Stomach (tissue), 9 donors: ENCODE data around the gene HSPB9. TPM values are rescaled to one million over a fixed set of nuclear protein-coding genes. Genes with fewer than 3 reads are reported as not detected.

Experiments used
- DNase-seq, 2 donors: peaks; one replicate each; pipeline versions ENCODE4 v3.0.0 to v3.0.0-alpha.2; 2013 to 2019
- H3K27ac ChIP-seq, 5 donors: fragments of 200-600 bp in 4 of 5; sonication (generic) in 4 of 5; one replicate each; pipeline ENCODE4 v1.5.1; 2013 to 2019; ENCODE audit warnings: mild to moderate bottlenecking in 1 of 5, moderate library complexity in 1 of 5
- H3K27me3 ChIP-seq, 3 donors: fragments of 200-600 bp; sonication (generic); one replicate each; pipeline ENCODE4 v1.5.1; 2017 to 2019; ENCODE audit warnings: mixed run types in 1 of 3
- H3K36me3 ChIP-seq, 4 donors: fragments of 200-600 bp; sonication (generic); 1 replicate in 3 of 4; 2 replicates in 1 of 4; pipeline ENCODE4 v1.5.1; 2016 to 2019
- H3K4me1 ChIP-seq, 4 donors: fragments of 200-600 bp; sonication (generic); one replicate each; pipeline ENCODE4 v1.5.1; 2016 to 2019
- H3K4me3 ChIP-seq, 4 donors: fragments of 200-600 bp; sonication (generic) in 3 of 4; one replicate each; pipeline ENCODE4 v1.5.1; 2016 to 2019; ENCODE audit warnings: mild to moderate bottlenecking in 1 of 4
- H3K9me3 ChIP-seq, 4 donors: fragments of 200-600 bp; sonication (generic); one replicate each; pipeline ENCODE4 v1.5.1; 2016 to 2019
- EP300 ChIP-seq: sonication (generic); formaldehyde crosslinking; IDR thresholded peaks from one replicate; pipeline ENCODE4 v1.6.1; 2017; ENCODE audit warnings: antibody characterized with exemption
- POLR2A ChIP-seq, 4 donors: fragments of 450-650 bp; IDR thresholded peaks; one replicate each; pipeline ENCODE4 v1.6.1; 2016; ENCODE audit warnings: antibody characterized with exemption in 4 of 4, control low read depth in 2 of 4, mild to moderate bottlenecking in 1 of 4, moderate library complexity in 1 of 4
- POLR2AphosphoS5 ChIP-seq, 3 donors: sonication (generic); formaldehyde crosslinking; IDR thresholded peaks; one replicate each; pipeline ENCODE4 v1.6.1; 2016; ENCODE audit warnings: antibody characterized with exemption in 3 of 3
- WGBS, 5 donors: extraction: QIAGEN DNeasy Blood & Tissue Kit in 3 of 5; methylation state at CpG; one replicate each; pipeline versions ENCODE4 v1.1.5 to v1.1.7; 2013 to 2018; 5-methylcytosine and 5-hydroxymethylcytosine counted together
- intact Hi-C: fragments of 100-400 bp; cut with DNase I; formaldehyde crosslinking; loops from one replicate; pipeline ENCODE4 v1.15.1; 2023; ENCODE audit warnings: low total_unique reads
- polyA plus RNA-seq, 3 donors: library from polyadenylated mRNA; stranded (reverse); fragments of 200-250 nt; gene quantifications; one replicate each; pipeline ENCODE4 v1.2.3, GENCODE V29; 2013
- total RNA-seq, 5 donors: library from RNA; depleted of rRNA; stranded (reverse); fragments of >200 nt; gene quantifications; one replicate each; pipeline versions ENCODE4 v1.1.0 to v1.2.3, GENCODE V29; 2014 to 2016
- TF ChIP-seq, protein P1 (sequence below), 7 experiments: fragments of 450-650 bp in 4 of 7; fragments of 200-600 bp in 3 of 7; sonication (generic) in 3 of 7; IDR thresholded peaks; one replicate each; pipeline ENCODE4 v1.5.1; 2016 to 2019; ENCODE audit warnings: antibody characterized with exemption in 7 of 7, control low read depth in 2 of 7, mild to moderate bottlenecking in 1 of 7
- donor health status: healthy with polysubstance abuse.
- donor health status: Bipolar disorder and iron deficiency.
- donor health status: healthy.

The HSPB9 gene
- total and polyA plus RNA-seq, 8 donors, result 0.25 to 0.61 (median 0.35) TPM; not detected in 5

DNA sequence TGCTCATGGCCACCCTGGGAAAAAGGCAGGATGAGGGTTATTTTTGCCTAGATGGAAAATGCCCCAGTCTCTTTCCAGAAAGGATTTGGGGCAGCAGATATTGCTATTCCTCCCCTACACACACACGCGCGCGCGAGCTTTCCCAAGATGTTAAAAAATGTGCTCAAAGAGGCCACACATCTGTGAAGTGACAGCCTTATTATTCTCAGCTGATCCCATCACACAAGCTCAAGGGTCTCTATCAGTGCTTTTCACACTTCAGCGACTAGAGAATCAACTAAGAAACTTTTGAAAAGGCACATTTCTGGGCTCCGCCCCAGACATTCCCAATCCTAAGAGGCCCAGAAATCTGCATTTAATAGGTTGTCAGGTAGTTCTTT is 37.9 kb downstream of the HSPB9 start:
- WGBS, 5 donors, result 86 to 96% (median 91%) methylated on average over 7 of the region's 7 CpGs
- intact Hi-C loops, result no loop called here
- Histone ChIP-seq H3K27me3 (no peaks in the 10 kb centered on the region), H3K36me3 (no peaks in the 10 kb centered on the region), H3K27ac (no peak overlapping the region), H3K4me3 (no peak overlapping the region), H3K4me1 (peaks cover under 1 to 5% (median 4%) of the 10 kb centered on the region in 4 donors), H3K9me3 (no peaks in the 10 kb centered on the region)
- DNase-seq, result no peak
- TF ChIP-seq POLR2AphosphoS5 (IDR thresholded peaks at IDR 0.05), result no peak
- TF ChIP-seq EP300, result no peak
- TF ChIP-seq POLR2A (IDR thresholded peaks at IDR 0.05), result no peak
- TF ChIP-seq, protein P1, sequence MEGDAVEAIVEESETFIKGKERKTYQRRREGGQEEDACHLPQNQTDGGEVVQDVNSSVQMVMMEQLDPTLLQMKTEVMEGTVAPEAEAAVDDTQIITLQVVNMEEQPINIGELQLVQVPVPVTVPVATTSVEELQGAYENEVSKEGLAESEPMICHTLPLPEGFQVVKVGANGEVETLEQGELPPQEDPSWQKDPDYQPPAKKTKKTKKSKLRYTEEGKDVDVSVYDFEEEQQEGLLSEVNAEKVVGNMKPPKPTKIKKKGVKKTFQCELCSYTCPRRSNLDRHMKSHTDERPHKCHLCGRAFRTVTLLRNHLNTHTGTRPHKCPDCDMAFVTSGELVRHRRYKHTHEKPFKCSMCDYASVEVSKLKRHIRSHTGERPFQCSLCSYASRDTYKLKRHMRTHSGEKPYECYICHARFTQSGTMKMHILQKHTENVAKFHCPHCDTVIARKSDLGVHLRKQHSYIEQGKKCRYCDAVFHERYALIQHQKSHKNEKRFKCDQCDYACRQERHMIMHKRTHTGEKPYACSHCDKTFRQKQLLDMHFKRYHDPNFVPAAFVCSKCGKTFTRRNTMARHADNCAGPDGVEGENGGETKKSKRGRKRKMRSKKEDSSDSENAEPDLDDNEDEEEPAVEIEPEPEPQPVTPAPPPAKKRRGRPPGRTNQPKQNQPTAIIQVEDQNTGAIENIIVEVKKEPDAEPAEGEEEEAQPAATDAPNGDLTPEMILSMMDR (IDR thresholded peaks at IDR 0.05), result no peak

DNA sequence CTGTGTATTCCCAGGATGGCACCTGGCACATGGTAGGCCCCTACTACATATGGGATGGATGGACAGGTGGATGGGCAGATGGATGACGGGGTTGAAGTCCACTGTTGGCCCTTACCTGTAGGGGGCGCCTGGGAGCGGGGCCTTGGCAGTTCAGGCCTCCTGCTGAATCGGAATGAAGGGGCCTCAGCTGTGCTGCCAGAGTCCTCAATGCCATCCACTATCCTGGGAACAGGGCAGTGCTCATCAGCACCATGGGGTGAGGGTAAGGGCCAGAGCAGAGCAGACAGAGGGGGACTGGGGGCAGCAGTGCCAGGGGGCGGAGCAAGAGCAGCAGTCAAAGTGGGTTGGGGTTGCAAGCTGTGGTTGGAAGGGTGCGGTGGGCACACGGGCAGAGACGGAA is 40.5 kb downstream of the HSPB9 start:
- no peaks in the 10 kb centered on the region for H3K4me1 ChIP-seq
- H3K36me3 ChIP-seq, result no peaks in the 10 kb centered on the region
- intact Hi-C loops, result no loop called here
- 59 to 64% (median 61%) methylated on average over 8 of the region's 8 CpGs for WGBS, 5 donors
- H3K9me3 ChIP-seq, result no peaks in the 10 kb centered on the region
- no peak overlapping the region for H3K4me3 ChIP-seq
- no peak for DNase-seq
- TF ChIP-seq POLR2AphosphoS5 (IDR thresholded peaks at IDR 0.05) (no peak), EP300 (no peak), POLR2A (IDR thresholded peaks at IDR 0.05) (no peak)
- TF ChIP-seq, protein P1 (IDR thresholded peaks at IDR 0.05), result peak in 1 of 7 experiments; percentile 3
- H3K27ac ChIP-seq, result no peak overlapping the region
- H3K27me3 ChIP-seq, result no peaks in the 10 kb centered on the region

DNA sequence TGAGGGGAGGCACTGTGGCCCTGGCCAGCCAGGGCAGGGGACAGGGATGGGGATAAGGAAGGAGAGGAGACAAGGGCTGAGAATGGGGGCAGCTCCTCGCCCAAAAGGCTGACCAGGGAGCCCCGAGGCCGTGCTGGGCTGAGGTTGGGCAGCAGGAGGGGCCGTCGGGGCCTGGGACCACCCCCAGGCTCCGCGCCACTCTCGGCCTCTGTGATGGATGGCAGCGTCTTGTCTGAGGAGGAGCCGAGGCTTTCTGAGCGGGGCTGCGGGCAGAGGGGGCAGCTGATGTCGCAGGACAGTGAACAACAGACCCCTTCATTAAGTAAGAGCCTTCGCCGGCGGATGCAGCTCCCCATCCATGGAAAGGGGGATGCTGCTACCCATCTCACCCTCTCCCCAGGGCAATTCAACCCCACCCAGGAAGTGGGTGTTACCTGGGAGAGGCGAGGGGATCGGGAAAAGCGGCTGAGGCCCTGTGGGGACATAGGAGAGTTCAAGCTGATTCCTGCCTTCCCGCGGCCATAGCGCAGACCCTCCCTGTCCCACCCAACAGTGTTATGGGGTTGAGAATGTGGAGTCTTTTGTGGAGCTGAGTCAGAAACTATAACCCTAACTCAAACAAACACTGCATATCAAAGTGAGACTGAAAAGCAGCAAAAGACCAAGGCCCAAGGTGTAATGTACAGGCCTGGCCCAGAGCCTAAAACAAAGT is 41.2 kb downstream of the HSPB9 start:
- Histone ChIP-seq H3K27me3 (no peaks in the 10 kb centered on the region), H3K4me3 (no peak overlapping the region), H3K4me1 (no peaks in the 10 kb centered on the region), H3K36me3 (no peaks in the 10 kb centered on the region), H3K27ac (no peak overlapping the region), H3K9me3 (no peaks in the 10 kb centered on the region)
- 51 to 62% (median 53%) methylated on average over 13 to 22 of the region's 22 CpGs for WGBS, 5 donors
- TF ChIP-seq, protein P1 (IDR thresholded peaks at IDR 0.05), result no peak
- no peak for TF ChIP-seq POLR2AphosphoS5 (IDR thresholded peaks at IDR 0.05)
- no peak for TF ChIP-seq POLR2A (IDR thresholded peaks at IDR 0.05)
- no peak for TF ChIP-seq EP300
- intact Hi-C loops, result no loop called here
- DNase-seq, result no peak

DNA sequence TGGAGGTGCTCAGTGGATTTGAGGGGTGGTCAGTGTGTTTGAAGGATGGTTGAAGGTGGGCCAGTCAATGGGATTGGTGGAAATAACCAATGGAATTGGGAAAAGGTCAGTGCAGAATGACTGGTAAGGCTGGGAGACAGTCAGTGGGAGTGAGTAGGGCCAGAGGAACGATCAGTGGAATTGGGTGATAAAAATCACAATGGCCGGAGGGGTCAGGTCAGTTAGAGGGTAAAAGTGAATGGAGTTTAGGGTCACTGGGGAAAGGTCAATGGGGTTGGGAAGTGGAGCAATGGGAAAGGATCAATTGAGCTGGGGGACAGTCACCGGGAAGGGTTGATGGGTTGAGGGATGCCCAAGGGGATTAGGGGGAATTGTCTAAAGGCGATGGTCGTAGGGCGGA is 43.1 kb downstream of the HSPB9 start:
- Histone ChIP-seq H3K36me3 (no peaks in the 10 kb centered on the region), H3K27ac (no peak overlapping the region), H3K9me3 (no peaks in the 10 kb centered on the region), H3K4me3 (no peak overlapping the region), H3K27me3 (no peaks in the 10 kb centered on the region), H3K4me1 (no peaks in the 10 kb centered on the region)
- intact Hi-C loops, result no loop called here
- TF ChIP-seq POLR2A (IDR thresholded peaks at IDR 0.05) (no peak), EP300 (no peak), POLR2AphosphoS5 (IDR thresholded peaks at IDR 0.05) (no peak)
- TF ChIP-seq, protein P1 (IDR thresholded peaks at IDR 0.05), result no peak
- 83 to 91% (median 90%) methylated on average over 6 of the region's 6 CpGs for WGBS, 5 donors
- no peak for DNase-seq
